DMS53 (cell line): ENCODE results near the gene ZNF879.

Experiments used
- DNase-seq: peaks from one replicate; lab custom pipeline; 2025; lab: John Stamatoyannopoulos, UW

ZNF879 gene

DNA sequence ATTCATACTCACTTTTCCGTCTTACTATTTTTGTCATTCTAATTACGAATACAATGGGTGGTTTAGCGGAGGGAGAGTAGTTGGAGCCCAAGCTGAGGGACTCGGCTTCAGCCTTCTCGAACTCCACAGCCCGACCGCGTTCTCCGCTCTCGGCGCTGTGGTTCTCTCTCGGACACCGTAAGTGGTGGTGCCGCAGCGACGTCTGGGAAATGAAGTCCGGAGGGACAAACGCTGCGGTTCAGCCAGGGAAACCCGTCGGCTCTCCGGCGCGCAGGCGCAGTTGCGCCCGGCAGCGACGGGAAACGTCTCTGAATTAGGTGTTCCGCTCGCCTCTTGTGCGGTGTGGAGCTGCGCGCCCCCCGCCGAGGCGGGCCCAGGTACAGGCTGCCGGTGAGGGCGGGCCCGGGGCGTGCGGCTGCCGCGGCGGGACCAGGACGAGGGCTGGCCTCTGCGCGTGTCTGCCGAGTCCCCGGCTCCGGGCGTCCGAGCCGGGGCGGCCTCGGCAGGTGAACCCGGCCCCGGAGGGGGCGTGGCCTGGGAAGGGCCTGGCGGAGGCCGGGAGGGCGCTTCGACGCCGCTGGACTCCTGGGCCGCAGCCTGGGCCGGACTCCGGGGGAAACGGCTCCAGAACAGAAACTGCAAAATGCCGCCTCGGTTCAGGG, at the start of gene ZNF879:
TSS of gene ZNF879 (plus strand) at position 277 of the 662 bp plus-strand sequence. CDS start 1,201 bp downstream, outside the sequence.
- no peak for DNase-seq

- no peak for DNase-seq
Measured at GRCh38 chr5:178981381-178981780, 42.2 kb upstream of the ZNF879 start.

DNA sequence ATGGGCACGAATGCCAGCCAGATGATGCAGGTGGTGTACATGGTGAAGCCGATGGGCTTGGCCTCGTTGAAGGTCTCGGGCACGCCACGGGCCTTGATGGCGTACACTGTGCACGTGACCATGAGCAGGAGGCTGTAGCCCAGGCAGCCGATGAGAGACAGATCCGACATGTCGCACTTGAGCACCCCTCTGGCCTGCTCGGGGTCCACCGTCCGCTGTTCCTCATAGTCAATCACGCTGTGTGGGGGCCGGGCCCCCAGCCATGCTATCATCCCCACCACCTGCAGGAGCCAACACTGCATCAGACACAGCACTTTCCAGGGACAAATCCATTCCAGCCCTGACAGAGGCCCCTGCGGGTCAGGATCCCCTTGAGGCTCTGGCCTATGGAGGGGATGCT, 40.7 kb upstream of the ZNF879 start:
- DNase-seq = no peak

GRCh38 chr5:178983728-178984127, 39.9 kb upstream of the ZNF879 start:
- no peak for DNase-seq

DNA sequence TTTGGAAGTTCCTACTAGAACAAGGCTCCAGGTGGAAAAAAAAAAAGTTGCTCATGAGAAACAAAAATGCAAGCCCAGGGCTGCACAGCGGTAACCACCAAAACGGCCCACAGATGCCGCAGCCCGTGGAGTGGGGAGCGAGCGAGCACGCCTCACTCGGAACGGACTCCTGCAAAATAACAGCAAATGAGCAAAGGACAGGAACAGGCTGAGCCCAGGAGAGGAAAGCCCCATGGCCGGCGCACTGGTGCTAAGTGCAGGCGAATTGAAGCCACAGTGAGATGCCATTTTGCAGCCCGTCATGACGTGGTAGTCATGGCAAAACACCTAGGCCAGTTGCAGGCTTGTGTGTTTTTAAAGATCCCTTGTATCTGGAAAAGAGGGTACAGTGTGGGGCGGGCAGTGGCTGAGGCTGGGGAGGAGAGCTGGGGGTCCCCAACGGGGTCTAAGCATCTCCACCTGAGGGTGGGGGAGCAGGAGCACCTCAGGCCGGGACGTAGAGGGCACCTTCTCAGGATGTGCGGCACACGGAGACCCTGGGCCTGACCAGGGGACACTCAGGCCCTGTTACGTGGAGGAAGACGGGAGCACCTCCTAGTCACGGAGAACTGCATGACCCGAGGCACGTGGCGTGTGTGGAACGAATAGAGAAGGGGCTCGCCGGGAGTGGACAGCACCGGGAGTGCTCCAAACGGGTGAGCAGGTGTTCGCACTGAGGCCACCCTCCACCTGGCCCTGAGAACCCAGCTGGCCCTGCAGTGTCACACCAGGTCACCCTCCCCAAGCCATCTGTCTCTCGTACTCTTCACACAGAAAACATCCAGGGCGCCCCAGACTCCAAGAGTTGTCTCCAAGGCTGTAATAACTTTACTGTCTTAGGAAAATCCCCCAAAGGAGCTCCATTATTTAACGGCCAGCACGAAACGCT, 39.2 kb upstream of the ZNF879 start:
- no peak for DNase-seq

DNA sequence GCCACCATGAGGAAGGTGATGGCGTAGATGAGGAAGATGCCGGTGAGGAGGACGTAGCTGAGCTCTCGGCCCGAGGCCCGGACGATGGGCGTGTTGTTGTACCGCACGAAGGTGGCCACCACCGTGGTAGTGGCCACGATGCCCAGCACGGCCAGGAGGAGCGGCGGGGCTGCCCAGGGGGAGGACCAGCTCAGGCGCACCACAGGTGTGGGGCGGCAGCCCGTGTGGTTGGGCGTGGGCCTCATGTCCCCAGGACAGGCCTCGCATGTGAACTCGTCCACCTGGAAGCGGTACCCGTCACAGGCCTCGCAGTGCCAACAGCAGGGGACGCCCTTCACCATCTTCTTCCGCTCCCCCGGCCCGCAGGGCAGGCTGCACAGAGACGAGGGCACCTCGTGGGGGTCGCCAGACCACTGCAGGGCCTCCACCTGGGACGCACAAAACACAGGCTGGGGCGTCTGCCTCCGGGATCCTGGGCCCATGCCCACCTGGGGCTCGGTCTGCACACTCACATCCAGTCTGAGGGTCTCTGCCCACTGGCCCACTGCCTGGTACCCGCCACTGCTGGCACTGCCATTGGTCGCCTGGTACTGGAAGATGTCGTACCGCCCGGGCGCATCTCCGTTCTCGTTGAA, 37.2 kb upstream of the ZNF879 start:
- no peak for DNase-seq

DNA sequence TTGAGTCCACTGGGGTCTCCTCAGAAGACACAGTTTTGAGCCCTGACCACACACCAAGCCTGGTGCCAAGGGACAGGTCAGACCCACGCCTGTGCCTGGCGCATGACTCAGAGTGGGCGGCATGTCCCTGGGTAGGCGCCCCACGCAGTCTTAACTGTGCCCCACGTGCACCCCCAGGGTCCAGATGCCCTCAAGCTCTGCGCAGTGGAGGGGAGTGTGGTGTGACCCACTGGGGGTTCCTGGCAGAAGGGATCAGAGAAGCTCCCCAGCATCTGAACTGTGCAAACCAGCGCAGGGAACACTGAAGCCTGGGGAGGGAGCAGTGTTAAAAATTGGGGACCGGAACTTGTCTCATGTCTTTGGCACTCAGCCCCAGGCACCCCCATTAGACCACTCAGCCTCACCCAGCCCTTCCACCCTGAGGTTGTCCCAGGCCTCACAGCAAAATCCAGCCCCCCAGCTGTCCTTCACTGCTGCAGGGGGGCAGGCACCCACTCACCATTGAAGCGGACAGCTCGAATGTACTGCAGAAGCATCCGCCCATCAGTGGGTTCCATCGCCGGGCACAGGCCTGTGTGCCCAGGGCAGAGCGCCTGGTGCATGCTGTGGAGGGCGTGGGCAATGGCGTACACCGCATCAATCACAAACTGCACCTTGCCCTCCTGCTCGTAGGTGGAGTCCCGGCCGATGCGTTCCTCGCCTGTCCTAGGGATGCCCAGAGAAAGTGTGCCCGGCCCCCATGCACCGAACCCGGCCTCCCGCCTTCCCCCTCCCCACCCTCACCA, 35.0 kb upstream of the ZNF879 start:
- no peak for DNase-seq

DNA sequence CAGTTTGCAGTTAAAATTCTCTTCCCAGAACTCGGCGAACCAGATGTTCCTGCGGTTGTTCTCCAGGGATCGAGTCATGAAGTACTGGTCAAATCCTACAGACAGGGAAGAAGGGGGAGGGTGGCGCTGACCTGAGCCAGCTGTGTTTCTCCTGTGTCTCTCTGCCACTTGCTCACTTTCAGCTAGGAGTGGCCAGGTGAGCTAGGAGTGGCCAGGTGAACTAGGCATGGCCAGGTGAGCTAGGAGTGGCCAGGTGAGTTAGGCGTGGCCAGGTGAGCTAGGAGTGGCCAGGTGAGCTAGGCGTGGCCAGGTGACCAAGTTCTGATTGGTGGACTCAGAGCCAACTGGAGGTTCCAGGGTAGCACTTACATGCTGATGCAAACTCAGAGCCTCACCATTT, 34.3 kb upstream of the ZNF879 start:
- no peak for DNase-seq

- DNase-seq = no peak
Measured at GRCh38 chr5:178990491-178990890, 33.1 kb upstream of the ZNF879 start.

GRCh38 chr5:178991190-178992145, 32.1 kb upstream of the ZNF879 start:
- no peak for DNase-seq

- no peak for DNase-seq
Measured at GRCh38 chr5:178992291-178992895, 31.2 kb upstream of the ZNF879 start.

DNA sequence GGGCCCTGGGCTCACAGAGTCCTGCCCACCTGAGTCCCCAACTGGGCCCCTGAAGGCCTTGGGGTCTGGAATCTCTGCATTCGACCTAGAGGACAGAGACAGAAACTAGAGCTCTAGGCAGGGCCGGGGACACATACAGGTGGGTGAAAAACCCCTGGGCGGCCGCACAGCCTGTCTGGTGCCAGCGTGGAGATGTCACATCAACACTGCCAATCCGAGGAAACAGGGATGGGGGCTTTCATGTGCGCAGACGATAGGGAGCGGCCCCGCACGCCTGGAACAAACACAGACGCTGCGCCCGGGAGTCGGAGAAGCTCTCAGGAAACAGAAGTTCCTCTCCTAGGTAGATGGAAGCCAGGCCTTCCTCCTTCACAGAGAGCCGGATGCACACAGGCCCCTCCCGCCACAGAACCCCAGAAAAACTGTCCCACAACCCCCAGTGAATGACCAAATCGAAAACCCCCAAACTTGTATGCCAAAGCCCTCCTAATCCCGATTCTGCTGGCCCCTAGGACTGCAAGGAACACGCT, 30.3 kb upstream of the ZNF879 start:
- DNase-seq = no peak

- DNase-seq = no peak
Measured at GRCh38 chr5:178993955-178994579, 29.5 kb upstream of the ZNF879 start.

GRCh38 chr5:178994580-178995340, 28.8 kb upstream of the ZNF879 start, which contains the start of gene GRM6:
GRM6 (minus strand) TSS chr5:178995320; CDS start chr5:178994944, 376 bp downstream.
- no peak for DNase-seq

- DNase-seq = no peak
Measured at GRCh38 chr5:178995341-178995690, 28.3 kb upstream of the ZNF879 start.

GRCh38 chr5:178996156-178996555, 27.4 kb upstream of the ZNF879 start:
- DNase-seq = no peak

GRCh38 chr5:178997191-178997590, 26.4 kb upstream of the ZNF879 start:
- DNase-seq = no peak

- no peak for DNase-seq
Measured at GRCh38 chr5:178998441-178998840, 25.2 kb upstream of the ZNF879 start.

DNA sequence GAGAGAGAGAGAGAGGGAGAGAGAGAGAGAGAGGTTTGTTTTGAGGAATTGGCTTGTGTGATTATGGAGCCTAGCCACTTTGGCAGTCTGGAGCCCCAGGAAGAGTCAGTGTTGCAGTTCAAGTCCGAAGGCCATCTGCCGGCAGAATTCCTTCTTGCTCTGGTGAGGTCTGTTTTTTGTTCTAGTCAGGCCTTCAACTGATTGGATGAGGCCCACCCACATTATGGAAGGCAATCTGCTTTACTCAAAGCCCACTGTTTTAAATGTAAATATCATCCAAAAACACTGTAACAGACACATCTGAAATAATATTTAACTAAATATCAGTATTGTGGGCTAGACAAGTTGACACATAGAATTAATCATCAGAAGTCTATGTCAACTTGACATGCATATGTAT, 17.0 kb upstream of the ZNF879 start:
- DNase-seq = no peak
